ENCODE results near the gene B3GALT6.
"Not testable (repeated sequence)": the region's sequence is repeated elsewhere in the genome, so short reads cannot be mapped to it uniquely, and the experiment has no call there.

B3GALT6 gene

GRCh38 chr1:1194723-1195122 is 37.3 kb upstream of the B3GALT6 start:
- Histone ChIP-seq H3K9me3 (ENCODE audit: insufficient read depth, low read depth, low read length) (peaks cover 14% of the 10 kb centered on the region), H2BK12ac (ENCODE audit: low read length) (no peak overlapping the region), H3K79me2 (ENCODE audit: control insufficient read depth, insufficient read depth, low read length, poor library complexity) (no peaks in the 10 kb centered on the region), H3K4me3 (ENCODE audit: low read depth, low read length) (no peak overlapping the region), H3K18ac (ENCODE audit: low read length) (no peak overlapping the region), H3K27ac (ENCODE audit: low read depth, low read length) (no peak overlapping the region), H3K4ac (ENCODE audit: low read depth, low read length) (no peak overlapping the region), H3K14ac (ENCODE audit: low read length) (no peak overlapping the region), H3K79me1 (ENCODE audit: low read length) (no peaks in the 10 kb centered on the region), H4K91ac (ENCODE audit: low read depth, low read length) (no peak overlapping the region), H3K23ac (ENCODE audit: low read length) (no peak overlapping the region), H3K9ac (ENCODE audit: low read length) (no peak overlapping the region), H2AK5ac (ENCODE audit: low read length) (no peak overlapping the region), H3K27me3 (ENCODE audit: insufficient read depth, low read length) (no peaks in the 10 kb centered on the region), H4K8ac (ENCODE audit: low read depth, low read length) (no peak overlapping the region), H2BK5ac (ENCODE audit: low read depth, low read length, poor library complexity) (no peak overlapping the region), H2AFZ (ENCODE audit: insufficient read depth, low read length, poor library complexity) (no peak overlapping the region), H4K12ac (ENCODE audit: low read depth, low read length) (no peak overlapping the region), H2BK120ac (ENCODE audit: insufficient read depth, low read length, poor library complexity) (no peak overlapping the region), H3K4me2 (ENCODE audit: low read length) (no peak overlapping the region), H3K4me1 (ENCODE audit: control insufficient read depth in 1 of 2, insufficient read depth in 2 of 2, low read length in 2 of 2) (no peaks in the 10 kb centered on the region), H3K36me3 (ENCODE audit: control insufficient read depth in 1 of 2, insufficient read depth in 2 of 2, low read length in 2 of 2) (no peaks in the 10 kb centered on the region)
- no peak for DNase-seq
- WGBS (ENCODE audit: extremely low coverage, insufficient coverage, insufficient read length): no CpG with 5 or more reads among the region's 3 CpGs

DNA sequence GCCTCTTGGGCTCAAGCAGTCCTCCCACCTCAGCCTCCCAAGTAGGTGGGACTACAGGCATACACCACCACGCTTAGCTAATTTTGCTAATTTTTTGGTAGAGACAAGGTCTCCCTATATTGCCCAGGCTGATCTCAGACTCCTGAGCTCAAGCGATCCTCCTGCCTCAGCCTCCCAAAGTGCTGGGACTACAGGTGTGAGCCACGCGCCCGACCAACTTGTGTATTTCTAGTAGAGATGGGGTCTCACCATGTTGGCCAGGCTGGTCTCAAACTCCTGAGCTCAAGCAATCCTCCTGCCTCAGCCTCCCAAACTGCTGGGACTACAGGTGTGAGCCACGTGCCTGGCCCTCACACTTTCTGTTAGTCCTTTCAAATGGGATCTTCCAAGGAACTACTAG is 36.3 kb upstream of the B3GALT6 start:
- not testable (repeated sequence) for H2BK12ac ChIP-seq (ENCODE audit: low read length); H2BK120ac ChIP-seq (ENCODE audit: insufficient read depth, low read length, poor library complexity); H3K4me3 ChIP-seq (ENCODE audit: low read depth, low read length); H3K36me3 ChIP-seq (ENCODE audit: control insufficient read depth in 1 of 2, insufficient read depth in 2 of 2, low read length in 2 of 2); H3K18ac ChIP-seq (ENCODE audit: low read length); H3K79me2 ChIP-seq (ENCODE audit: control insufficient read depth, insufficient read depth, low read length, poor library complexity); H2AK5ac ChIP-seq (ENCODE audit: low read length); DNase-seq; H3K23ac ChIP-seq (ENCODE audit: low read length); H3K27ac ChIP-seq (ENCODE audit: low read depth, low read length); H4K91ac ChIP-seq (ENCODE audit: low read depth, low read length); H2AFZ ChIP-seq (ENCODE audit: insufficient read depth, low read length, poor library complexity); H3K4me1 ChIP-seq (ENCODE audit: control insufficient read depth in 1 of 2, insufficient read depth in 2 of 2, low read length in 2 of 2); H4K8ac ChIP-seq (ENCODE audit: low read depth, low read length); H3K27me3 ChIP-seq (ENCODE audit: insufficient read depth, low read length); H3K79me1 ChIP-seq (ENCODE audit: low read length); H3K4me2 ChIP-seq (ENCODE audit: low read length); H4K12ac ChIP-seq (ENCODE audit: low read depth, low read length); H3K9ac ChIP-seq (ENCODE audit: low read length); H3K14ac ChIP-seq (ENCODE audit: low read length); H3K4ac ChIP-seq (ENCODE audit: low read depth, low read length); H2BK5ac ChIP-seq (ENCODE audit: low read depth, low read length, poor library complexity)
- no CpG with 5 or more reads among the region's 6 CpGs for WGBS (ENCODE audit: extremely low coverage, insufficient coverage, insufficient read length)
- H3K9me3 ChIP-seq (ENCODE audit: insufficient read depth, low read depth, low read length): peaks cover 16% of the 10 kb centered on the region

- WGBS (ENCODE audit: extremely low coverage, insufficient coverage, insufficient read length): no CpG with 5 or more reads among the region's 13 CpGs
- Histone ChIP-seq H2AK5ac (ENCODE audit: low read length) (no peak overlapping the region), H4K8ac (ENCODE audit: low read depth, low read length) (no peak overlapping the region), H4K91ac (ENCODE audit: low read depth, low read length) (no peak overlapping the region), H3K36me3 (ENCODE audit: control insufficient read depth in 1 of 2, insufficient read depth in 2 of 2, low read length in 2 of 2) (no peaks in the 10 kb centered on the region), H3K27ac (ENCODE audit: low read depth, low read length) (no peak overlapping the region), H3K9ac (ENCODE audit: low read length) (no peak overlapping the region), H2AFZ (ENCODE audit: insufficient read depth, low read length, poor library complexity) (no peak overlapping the region), H2BK5ac (ENCODE audit: low read depth, low read length, poor library complexity) (no peak overlapping the region), H3K4ac (ENCODE audit: low read depth, low read length) (no peak overlapping the region), H3K23ac (ENCODE audit: low read length) (no peak overlapping the region), H3K4me2 (ENCODE audit: low read length) (no peak overlapping the region), H3K9me3 (ENCODE audit: insufficient read depth, low read depth, low read length) (peaks cover 14% of the 10 kb centered on the region), H3K14ac (ENCODE audit: low read length) (no peak overlapping the region), H3K4me3 (ENCODE audit: low read depth, low read length) (no peak overlapping the region), H3K4me1 (ENCODE audit: control insufficient read depth in 1 of 2, insufficient read depth in 2 of 2, low read length in 2 of 2) (peaks cover 0 to 3% of the 10 kb centered on the region in 2 experiments), H3K79me1 (ENCODE audit: low read length) (peaks cover 1% of the 10 kb centered on the region), H3K27me3 (ENCODE audit: insufficient read depth, low read length) (peaks cover 14% of the 10 kb centered on the region), H3K18ac (ENCODE audit: low read length) (no peak overlapping the region), H2BK120ac (ENCODE audit: insufficient read depth, low read length, poor library complexity) (no peak overlapping the region), H3K79me2 (ENCODE audit: control insufficient read depth, insufficient read depth, low read length, poor library complexity) (no peaks in the 10 kb centered on the region), H4K12ac (ENCODE audit: low read depth, low read length) (no peak overlapping the region), H2BK12ac (ENCODE audit: low read length) (no peak overlapping the region)
- DNase-seq: no peak
Observed at GRCh38 chr1:1196431-1197187, 35.4 kb upstream of the B3GALT6 start.

- Histone ChIP-seq H2BK5ac (ENCODE audit: low read depth, low read length, poor library complexity) (no peak overlapping the region), H3K4me1 (ENCODE audit: control insufficient read depth in 1 of 2, insufficient read depth in 2 of 2, low read length in 2 of 2) (peaks cover 0 to 3% of the 10 kb centered on the region in 2 experiments), H3K27me3 (ENCODE audit: insufficient read depth, low read length) (peaks cover 14% of the 10 kb centered on the region), H3K9ac (ENCODE audit: low read length) (no peak overlapping the region), H3K4me2 (ENCODE audit: low read length) (no peak overlapping the region), H2AFZ (ENCODE audit: insufficient read depth, low read length, poor library complexity) (no peak overlapping the region), H3K36me3 (ENCODE audit: control insufficient read depth in 1 of 2, insufficient read depth in 2 of 2, low read length in 2 of 2) (no peaks in the 10 kb centered on the region), H3K4me3 (ENCODE audit: low read depth, low read length) (no peak overlapping the region), H3K9me3 (ENCODE audit: insufficient read depth, low read depth, low read length) (peaks cover 11% of the 10 kb centered on the region), H2AK5ac (ENCODE audit: low read length) (no peak overlapping the region), H3K79me2 (ENCODE audit: control insufficient read depth, insufficient read depth, low read length, poor library complexity) (no peaks in the 10 kb centered on the region), H3K18ac (ENCODE audit: low read length) (no peak overlapping the region), H3K23ac (ENCODE audit: low read length) (no peak overlapping the region), H3K14ac (ENCODE audit: low read length) (no peak overlapping the region), H3K79me1 (ENCODE audit: low read length) (peaks cover 1% of the 10 kb centered on the region), H3K27ac (ENCODE audit: low read depth, low read length) (no peak overlapping the region), H4K91ac (ENCODE audit: low read depth, low read length) (no peak overlapping the region), H2BK12ac (ENCODE audit: low read length) (no peak overlapping the region), H2BK120ac (ENCODE audit: insufficient read depth, low read length, poor library complexity) (no peak overlapping the region), H4K12ac (ENCODE audit: low read depth, low read length) (no peak overlapping the region), H4K8ac (ENCODE audit: low read depth, low read length) (no peak overlapping the region), H3K4ac (ENCODE audit: low read depth, low read length) (no peak overlapping the region)
- WGBS (ENCODE audit: extremely low coverage, insufficient coverage, insufficient read length): no CpG with 5 or more reads among the region's 8 CpGs
- DNase-seq: no peak
Observed at GRCh38 chr1:1197188-1197500, 34.9 kb upstream of the B3GALT6 start.

All from trophoblast cell (in vitro differentiated cells and primary cell).